Left cardiac atrium (tissue), 4 donors: ENCODE data around the gene SYT11. TPM values are rescaled to one million over a fixed set of nuclear protein-coding genes. Genes with fewer than 3 reads are reported as not detected.

ENCODE experiments used
- ATAC-seq, 2 donors: fragments of 200-7000 bp; cut with Tn5 transposase; one replicate each; pipeline ENCODE4 v1.9.1; 2020; ENCODE audit warnings: mild to moderate bottlenecking in 2 of 2, moderate library complexity in 2 of 2
- DNase-seq: peaks from one replicate; pipeline ENCODE4 v3.0.0-alpha.2; 2020
- intact Hi-C, 2 donors: fragments of 100-400 bp; cut with DNase I; formaldehyde crosslinking; loops; one replicate each; pipeline versions ENCODE4 v1.14.1 to v1.15.1; 2022 to 2023
- total RNA-seq, 2 donors: library from RNA; stranded (reverse); fragmentation: NEBNext Ultra II Directional; extraction: Animal tissue kit (Norgen Biotek cat#: 25700); gene quantifications; one replicate each; pipeline ENCODE4 v1.2.1, GENCODE V29; 2021
- donor health status: DM: no; HTN: yes; CAD: no.
- donor health status: DM: no; HTN: yes; CAD: no; lungs with severe emphysema.
- donor health status: DM: yes; HTN: yes; CAD: no.
- donor health status: Dilated cardiomyopathy.

The SYT11 gene
- total RNA-seq, 2 donors from 2014 or later = 9.9 to 16.5 TPM

DNA sequence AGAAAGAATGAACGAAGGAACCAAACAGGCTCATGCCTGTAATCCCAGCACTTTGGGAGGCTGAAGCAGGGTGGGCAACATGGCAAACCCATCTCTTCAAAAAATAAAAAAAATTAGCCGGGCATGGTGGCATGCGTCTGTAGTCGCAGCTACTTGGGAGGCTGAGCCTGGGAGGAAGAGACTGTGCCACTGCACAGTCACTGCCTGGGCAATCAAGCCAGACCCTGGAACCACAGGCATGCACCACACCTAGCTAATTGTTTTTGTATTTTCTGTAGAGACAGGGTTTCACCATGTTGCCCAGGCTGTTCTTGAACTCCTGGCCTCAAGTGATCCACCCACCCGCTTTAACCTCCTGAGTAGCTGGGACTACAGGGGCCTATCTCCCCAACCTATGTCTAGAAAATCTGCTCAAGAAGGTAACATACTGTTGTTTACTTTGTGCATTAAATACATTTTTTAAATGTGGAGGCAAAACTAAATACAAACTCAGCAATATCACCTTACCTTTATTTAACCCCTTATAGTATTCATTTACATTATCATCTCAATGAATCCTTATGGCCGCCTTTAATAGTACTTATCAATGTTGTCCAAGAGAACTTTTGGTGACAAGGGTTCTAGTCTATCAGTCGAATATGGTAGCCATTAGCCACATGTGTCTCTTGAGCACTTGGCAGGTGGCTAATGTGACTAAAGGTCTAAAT, 72.1 kb downstream of the SYT11 start:
- ATAC-seq (no peak), DNase-seq (no peak)
- intact Hi-C loops = no loop called here

DNA sequence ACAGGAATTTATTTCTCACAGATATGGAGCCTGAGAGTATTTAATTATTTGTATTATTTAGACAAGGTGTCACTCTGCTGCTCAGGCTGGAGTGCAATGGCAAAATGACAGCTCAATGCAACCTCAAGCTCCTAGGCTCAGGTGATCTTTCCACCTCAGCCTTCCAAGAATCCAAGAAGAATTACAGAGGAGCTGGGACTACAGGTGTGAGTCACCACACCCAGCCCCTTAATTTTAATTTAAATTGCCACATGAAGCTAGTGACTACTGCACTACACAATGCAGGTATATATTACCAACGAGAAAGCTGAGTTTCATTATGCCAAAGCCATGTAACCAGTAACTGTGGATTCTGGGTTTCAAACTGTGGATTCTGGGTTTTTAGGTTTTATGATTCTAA, 72.7 kb downstream of the SYT11 start:
- no peak for DNase-seq
- intact Hi-C loops = no loop called here
- ATAC-seq = no peak

DNA sequence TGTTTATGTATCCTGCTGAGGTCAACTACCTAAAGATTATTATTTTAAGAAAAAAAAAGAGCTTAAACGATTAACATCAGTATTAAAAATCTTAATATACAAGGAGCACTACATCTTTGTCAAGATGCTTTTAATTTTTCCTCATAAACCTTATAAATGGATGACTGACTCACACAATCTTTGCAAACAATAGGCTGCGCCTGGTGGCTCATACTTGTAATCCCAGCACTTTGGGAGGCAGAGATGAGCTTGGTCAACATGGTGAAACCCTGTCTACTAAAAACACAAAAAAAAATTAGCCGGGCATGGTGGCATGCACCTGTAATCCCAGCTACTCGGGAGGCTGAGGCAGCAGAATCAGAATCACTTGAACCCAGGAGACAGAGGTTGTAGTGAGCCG, 73.1 kb downstream of the SYT11 start:
- DNase-seq (no peak), ATAC-seq (no peak)
- intact Hi-C loops = no loop called here

DNA sequence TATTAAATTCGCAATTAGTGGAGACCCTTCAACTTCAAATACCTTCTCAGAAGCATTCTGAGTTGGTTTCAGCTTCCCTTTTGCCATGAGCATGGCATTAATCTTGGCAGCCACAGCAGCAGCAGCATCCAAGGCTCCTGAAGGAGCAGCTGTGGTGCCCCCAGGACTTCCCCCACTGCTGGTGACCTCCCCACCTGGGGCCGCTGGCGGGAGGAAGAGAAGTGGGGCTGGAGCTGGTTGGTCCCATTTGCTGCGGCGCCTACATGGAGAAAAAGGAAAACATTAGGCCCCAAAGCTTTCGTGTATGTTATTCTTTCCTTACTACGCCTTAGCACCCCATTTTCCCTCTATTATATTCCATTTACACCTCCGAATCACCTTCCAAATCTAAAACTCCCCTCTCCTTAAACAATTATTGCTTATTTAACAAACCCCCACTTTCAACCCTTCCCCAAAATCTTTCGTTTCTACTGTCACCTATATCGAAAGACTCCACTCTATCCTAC, 74.3 kb downstream of the SYT11 start:
- ATAC-seq = peak in 1 of 2 donors; percentile 4
- intact Hi-C loops = no loop called here

DNA sequence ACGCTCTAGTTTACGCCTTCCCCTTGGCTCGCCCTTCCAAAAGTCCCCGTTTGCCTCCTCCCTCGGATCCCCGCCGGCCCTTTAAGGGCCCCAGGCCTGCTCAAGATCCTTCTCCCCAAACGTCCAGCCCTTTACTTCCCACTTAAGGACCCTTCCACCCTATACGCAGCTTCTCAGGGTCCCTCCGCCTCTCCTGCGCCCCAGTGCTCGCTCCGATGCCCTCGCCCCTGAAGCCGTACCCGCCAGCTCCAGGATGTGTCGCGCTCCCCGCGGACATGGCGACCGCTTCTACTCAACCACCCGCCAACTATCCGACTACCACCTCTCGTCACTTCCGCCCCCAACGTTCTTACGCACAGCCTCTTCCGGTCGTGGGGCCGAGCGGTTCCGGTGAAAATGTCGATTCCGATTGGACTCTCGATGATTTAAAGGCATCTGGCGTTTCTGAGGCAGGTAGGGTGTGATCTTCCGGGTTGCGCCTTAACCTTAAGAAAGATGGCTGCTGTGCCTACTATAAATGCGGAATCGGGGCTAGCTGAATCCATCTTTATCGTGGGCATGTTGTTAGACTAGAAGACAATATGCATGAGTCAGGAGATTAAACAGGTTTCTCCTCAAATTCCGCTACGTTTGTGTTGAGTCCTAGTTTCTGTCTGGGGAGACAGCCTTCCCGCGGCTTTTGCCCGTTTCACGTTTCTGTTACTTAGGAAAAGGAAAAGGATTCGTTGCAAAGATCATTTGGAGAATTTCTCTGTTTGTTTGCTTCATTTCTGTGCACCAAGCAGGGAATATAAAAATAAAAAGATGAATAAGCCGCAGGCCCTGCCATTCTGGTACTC, 74.9 kb downstream of the SYT11 start, which contains the start of gene KHDC4:
KHDC4 (minus strand) TSS at position 317 of the 839 bp plus-strand sequence; CDS start at position 277, 40 bp downstream.
- ATAC-seq (peak; percentile 98), DNase-seq (peak; percentile 97)
- intact Hi-C loops = no loop called here

More for the DNA sequence above, 74.3 kb downstream of the SYT11 start:
- no peak for DNase-seq

Other genes starting within 250 kb of the SYT11 start
- 10 to 100 TPM; 16.0 to 31.6 TPM for gene MSTO1, start 249.3 kb upstream of the SYT11 start, total RNA-seq
- 10 to 100 TPM; 47.5 to 63.7 TPM for gene YY1AP1, start 170.8 kb upstream of the SYT11 start, total RNA-seq
- 10 to 100 TPM; 85.1 to 96.0 TPM for gene DAP3, start 170.5 kb upstream of the SYT11 start, total RNA-seq
- 10 to 100 TPM; 22.2 to 28.4 TPM for gene GON4L, start 2.4 kb upstream of the SYT11 start, total RNA-seq
- 10 to 100 TPM; 23.1 to 26.1 TPM for gene RIT1, start 51.8 kb downstream of the SYT11 start, total RNA-seq
- 10 to 100 TPM; 21.0 to 27.8 TPM for gene KHDC4, start 74.8 kb downstream of the SYT11 start, total RNA-seq
- gene RXFP4, start 82.1 kb downstream of the SYT11 start, total RNA-seq = not detected
- 10 to 100 TPM; 63.4 to 70.8 TPM for gene ARHGEF2, start 119.0 kb downstream of the SYT11 start, total RNA-seq
- 100 to 1,000 TPM; 101 to 127 TPM for gene SSR2, start 161.4 kb downstream of the SYT11 start, total RNA-seq
- gene UBQLN4, start 194.2 kb downstream of the SYT11 start, total RNA-seq = 10 to 100 TPM; 23.6 to 27.2 TPM
- 10 to 100 TPM; 48.9 to 54.4 TPM for gene LAMTOR2, start 195.2 kb downstream of the SYT11 start, total RNA-seq
- gene RAB25, start 201.6 kb downstream of the SYT11 start, total RNA-seq = not detected
- under 1 TPM; 0.15 to 0.42 TPM for gene MEX3A, start 222.9 kb downstream of the SYT11 start, total RNA-seq